GM12801 (cell line): ENCODE results near the gene CCDC120.

ENCODE experiments used
- TF ChIP-seq, protein P1 (sequence below): IDR thresholded peaks from one replicate; pipeline ENCODE4 v1.5.1; 2011; ENCODE audit warnings: control low read depth; ENCODE audit not compliant: insufficient read length; ENCODE audit errors: extremely low read depth

The CCDC120 gene

GRCh38 chrX:49054073-49054762 is 4.6 kb upstream of the CCDC120 start:
- TF ChIP-seq, protein P1, sequence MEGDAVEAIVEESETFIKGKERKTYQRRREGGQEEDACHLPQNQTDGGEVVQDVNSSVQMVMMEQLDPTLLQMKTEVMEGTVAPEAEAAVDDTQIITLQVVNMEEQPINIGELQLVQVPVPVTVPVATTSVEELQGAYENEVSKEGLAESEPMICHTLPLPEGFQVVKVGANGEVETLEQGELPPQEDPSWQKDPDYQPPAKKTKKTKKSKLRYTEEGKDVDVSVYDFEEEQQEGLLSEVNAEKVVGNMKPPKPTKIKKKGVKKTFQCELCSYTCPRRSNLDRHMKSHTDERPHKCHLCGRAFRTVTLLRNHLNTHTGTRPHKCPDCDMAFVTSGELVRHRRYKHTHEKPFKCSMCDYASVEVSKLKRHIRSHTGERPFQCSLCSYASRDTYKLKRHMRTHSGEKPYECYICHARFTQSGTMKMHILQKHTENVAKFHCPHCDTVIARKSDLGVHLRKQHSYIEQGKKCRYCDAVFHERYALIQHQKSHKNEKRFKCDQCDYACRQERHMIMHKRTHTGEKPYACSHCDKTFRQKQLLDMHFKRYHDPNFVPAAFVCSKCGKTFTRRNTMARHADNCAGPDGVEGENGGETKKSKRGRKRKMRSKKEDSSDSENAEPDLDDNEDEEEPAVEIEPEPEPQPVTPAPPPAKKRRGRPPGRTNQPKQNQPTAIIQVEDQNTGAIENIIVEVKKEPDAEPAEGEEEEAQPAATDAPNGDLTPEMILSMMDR, result no peak

DNA sequence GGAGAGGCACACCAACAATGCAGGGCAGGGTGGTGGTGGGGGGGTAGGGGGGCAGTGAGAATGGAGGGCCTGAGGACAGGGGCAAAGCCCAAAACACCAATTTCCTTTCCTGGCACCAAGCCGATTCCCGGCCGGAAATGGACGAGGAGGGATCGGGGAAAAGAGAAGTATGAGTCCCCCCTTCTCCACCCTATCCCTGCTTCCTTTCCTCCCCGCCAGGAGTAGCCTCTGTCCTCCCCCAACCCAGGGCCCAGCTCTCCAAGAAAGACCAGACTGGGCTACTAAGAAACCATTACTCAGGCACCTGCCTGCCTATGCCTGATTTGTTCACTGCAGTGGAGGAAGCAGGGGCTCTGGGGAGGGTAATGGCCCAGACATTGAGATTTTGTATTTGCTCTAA is 402 bp downstream of the CCDC120 start:
- TF ChIP-seq, protein P1, result no peak

DNA sequence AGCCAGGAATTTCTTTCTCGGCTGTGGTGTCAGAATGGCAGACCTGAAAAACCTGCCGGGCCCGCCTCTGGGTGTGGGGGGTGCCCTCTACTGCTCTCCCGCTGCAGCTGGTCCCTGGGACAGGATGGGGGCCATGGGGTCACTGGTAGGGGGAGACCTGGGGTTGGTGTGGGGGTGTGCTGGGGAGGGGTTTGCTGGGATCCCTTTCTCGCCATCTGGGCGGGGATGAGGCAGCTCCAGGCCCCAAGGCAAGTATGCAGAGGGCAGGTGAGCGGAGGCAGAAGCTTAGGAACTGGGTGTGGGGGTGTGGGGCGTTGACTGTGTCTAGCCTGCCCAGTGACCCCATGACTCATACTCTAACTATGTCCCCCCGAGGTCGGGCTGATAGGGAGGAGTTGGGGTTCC is 884 bp downstream of the CCDC120 start:
- TF ChIP-seq, protein P1, result no peak

DNA sequence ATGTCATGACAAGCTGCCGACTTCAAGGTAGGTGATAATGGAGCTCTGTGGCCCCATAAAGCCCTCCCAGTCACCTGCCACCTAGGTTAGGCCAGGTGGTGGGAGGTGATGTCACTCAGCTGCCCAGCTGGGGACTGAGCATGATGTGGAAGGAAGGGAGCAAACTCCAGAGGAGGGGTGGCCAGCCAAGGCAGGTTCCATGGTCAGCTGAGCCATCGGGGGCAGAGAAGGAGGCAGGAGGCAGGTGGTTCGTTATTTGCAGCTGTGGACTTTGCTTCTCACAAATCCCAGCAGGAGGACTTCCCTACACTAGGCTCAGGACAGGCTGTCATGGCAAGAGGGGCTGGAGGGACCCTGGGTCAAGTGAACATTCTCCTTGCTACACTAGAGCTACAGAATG is 2.1 kb downstream of the CCDC120 start:
- TF ChIP-seq, protein P1, result no peak

- TF ChIP-seq, protein P1, result no peak
Observed at GRCh38 chrX:49061490-49061889, 2.7 kb downstream of the CCDC120 start.

- TF ChIP-seq, protein P1, result no peak
Observed at GRCh38 chrX:49061916-49062315, 3.1 kb downstream of the CCDC120 start.

DNA sequence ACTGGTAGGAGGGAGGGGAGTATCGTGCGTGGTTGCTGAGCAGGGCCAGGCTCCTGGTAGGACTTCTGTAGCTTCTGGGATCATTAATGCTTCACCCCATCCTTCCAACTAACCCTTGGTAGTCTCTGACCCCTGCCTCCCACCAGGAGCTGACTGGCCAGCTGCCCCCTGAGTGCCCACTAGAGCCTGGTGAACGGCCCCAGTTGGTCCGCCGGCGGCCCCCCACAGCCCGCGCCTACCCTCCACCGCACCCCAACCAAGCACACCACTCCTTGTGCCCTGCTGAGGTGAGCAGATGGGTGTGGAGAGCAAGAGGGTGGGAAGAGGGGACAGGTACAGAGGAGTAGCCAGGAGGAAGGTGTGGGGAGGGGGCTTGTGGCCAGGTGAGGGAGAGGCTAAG is 4.9 kb downstream of the CCDC120 start:
- TF ChIP-seq, protein P1, result no peak
